GM23338 (cell line): Measurements from ENCODE around the gene UCKL1. TPM values are rescaled to one million over a fixed set of nuclear protein-coding genes. Genes with fewer than 3 reads are reported as not detected.

ENCODE experiments used
- ATAC-seq: fragments of 200-7000 bp; cut with Tn5 transposase; 3 replicates; pipeline ENCODE4 v1.9.1; 2020
- DNase-seq: peaks from one replicate; pipeline ENCODE4 v3.0.0-alpha.2; 2015; ENCODE audit warnings: low spot score
- H2AFZ ChIP-seq: fragments of 200-600 bp; sonication (generic); 2 replicates; pipeline ENCODE4 v1.8.0; 2016; ENCODE audit warnings: antibody characterized with exemption, mild to moderate bottlenecking, moderate library complexity
- H3F3A ChIP-seq: fragments of 200-600 bp; sonication (generic); replicated peaks from 2 replicates; pipeline ENCODE4 v1.8.0; 2017; ENCODE audit warnings: antibody characterized with exemption, mixed run types, low read depth
- H3K27ac ChIP-seq: fragments of 200-600 bp; sonication (generic); 2 replicates; pipeline ENCODE4 v1.6.1; 2016; ENCODE audit warnings: low read depth
- H3K27me3 ChIP-seq: fragments of 200-600 bp; sonication (generic); 2 replicates; pipeline ENCODE4 v1.8.0; 2016; ENCODE audit warnings: mild to moderate bottlenecking, mixed run types, moderate library complexity; ENCODE audit not compliant: insufficient read depth
- H3K36me3 ChIP-seq: fragments of 200-600 bp; sonication (generic); 2 replicates; pipeline ENCODE4 v1.8.0; 2016; ENCODE audit warnings: mild to moderate bottlenecking; ENCODE audit not compliant: insufficient read depth
- H3K4me1 ChIP-seq: fragments of 200-600 bp; sonication (generic); 2 replicates; pipeline ENCODE4 v1.8.0; 2016; ENCODE audit warnings: mild to moderate bottlenecking, moderate library complexity; ENCODE audit not compliant: insufficient read depth
- H3K4me2 ChIP-seq: fragments of 200-600 bp; sonication (generic); 2 replicates; pipeline ENCODE4 v1.7.1; 2017; ENCODE audit warnings: mixed run types
- H3K4me3 ChIP-seq: fragments of 200-600 bp; sonication (generic); 2 replicates; pipeline ENCODE4 v1.6.1; 2016; ENCODE audit warnings: mixed run types
- H3K79me2 ChIP-seq: fragments of 200-600 bp; sonication (generic); replicated peaks from 2 replicates; pipeline ENCODE4 v1.8.0; 2017; ENCODE audit warnings: mild to moderate bottlenecking; ENCODE audit not compliant: insufficient read depth
- H3K9me2 ChIP-seq: fragments of 200-600 bp; sonication (generic); 2 replicates; pipeline ENCODE4 v1.8.0; 2017; ENCODE audit not compliant: insufficient read depth
- H4K20me1 ChIP-seq: fragments of 200-600 bp; sonication (generic); replicated peaks from 2 replicates; pipeline ENCODE4 v1.8.0; 2017; ENCODE audit warnings: mild to moderate bottlenecking; ENCODE audit not compliant: insufficient read depth
- H3K27ac Mint-ChIP-seq: 2 replicates; pipeline ENCODE4 v1.8.0; 2020; ENCODE audit warnings: inconsistent platforms, mild to moderate bottlenecking, moderate library complexity, mixed read lengths
- H3K27me3 Mint-ChIP-seq: 3 replicates; pipeline ENCODE4 v1.8.0; 2022; ENCODE audit warnings: low read depth, mild to moderate bottlenecking, moderate library complexity, mixed read lengths, inconsistent platforms; ENCODE audit not compliant: insufficient read depth, poor library complexity
- H3K36me3 Mint-ChIP-seq: 3 replicates; pipeline ENCODE4 v1.8.0; 2021; ENCODE audit warnings: low read depth, mild to moderate bottlenecking, inconsistent platforms, moderate library complexity, mixed read lengths
- H3K4me1 Mint-ChIP-seq: 3 replicates; pipeline ENCODE4 v1.8.0; 2020; ENCODE audit warnings: mild to moderate bottlenecking, inconsistent platforms, mixed read lengths
- H3K4me3 Mint-ChIP-seq: 3 replicates; pipeline ENCODE4 v1.8.0; 2021; ENCODE audit warnings: moderate library complexity, mild to moderate bottlenecking, inconsistent platforms, mixed read lengths
- H3K9me3 Mint-ChIP-seq: 3 replicates; pipeline ENCODE4 v1.8.0; 2020; ENCODE audit warnings: moderate library complexity, mild to moderate bottlenecking, inconsistent platforms, mixed read lengths
- CREB1 ChIP-seq: fragments of 250-450 bp; sonication (Bioruptor Pico); IDR thresholded peaks from 2 replicates; pipeline ENCODE4 v1.5.0; 2020; ENCODE audit warnings: low read depth, mild to moderate bottlenecking, moderate library complexity
- EZH2 ChIP-seq: fragments of 200-600 bp; sonication (generic); IDR thresholded peaks from one replicate; pipeline ENCODE4 v1.8.0; 2017; ENCODE audit warnings: antibody characterized with exemption, mild to moderate bottlenecking, low read depth; ENCODE audit not compliant: unreplicated experiment
- EZH2phosphoT487 ChIP-seq: fragments of 200-600 bp; sonication (generic); IDR thresholded peaks from one replicate; pipeline ENCODE4 v1.8.1; 2018; ENCODE audit warnings: antibody characterized with exemption; ENCODE audit not compliant: unreplicated experiment
- JUNB ChIP-seq: IDR thresholded peaks from one replicate; pipeline ENCODE4 v1.6.1; 2016; ENCODE audit warnings: antibody characterized with exemption; ENCODE audit not compliant: unreplicated experiment
- NANOG ChIP-seq: IDR thresholded peaks from 2 replicates; pipeline ENCODE4 v1.6.1; 2016; ENCODE audit warnings: antibody characterized with exemption, borderline replicate concordance
- POLR2AphosphoS5 ChIP-seq: IDR thresholded peaks from 2 replicates; pipeline ENCODE4 v1.6.1; 2016; ENCODE audit warnings: antibody characterized with exemption, low read depth
- REST ChIP-seq: IDR thresholded peaks from one replicate; pipeline ENCODE4 v1.6.1; 2018; ENCODE audit warnings: antibody characterized with exemption; ENCODE audit not compliant: unreplicated experiment
- STAT1 ChIP-seq: IDR thresholded peaks from one replicate; pipeline ENCODE4 v1.6.1; 2016; ENCODE audit warnings: antibody characterized with exemption; ENCODE audit not compliant: unreplicated experiment
- ZNF114 ChIP-seq: fragments of 250-450 bp; sonication (Bioruptor Pico); IDR thresholded peaks from 2 replicates; pipeline ENCODE4 v1.5.0; 2020; ENCODE audit warnings: mild to moderate bottlenecking, moderate library complexity
- ZNF331 ChIP-seq: fragments of 250-450 bp; sonication (Bioruptor Pico); IDR thresholded peaks from 2 replicates; pipeline ENCODE4 v1.5.0; 2020; ENCODE audit warnings: low read depth, mild to moderate bottlenecking, moderate library complexity
- polyA plus RNA-seq: library from polyadenylated mRNA; unstranded; fragments of >200 nt; fragmentation: Nextera tagmentation; extraction: Ambion mirVana; gene quantifications from 2 replicates; pipeline ENCODE4 v1.2.1, GENCODE V29; 2016
- total RNA-seq: library from RNA; depleted of rRNA; stranded (reverse); fragments of >200 nt; shearing (Covaris generic); gene quantifications from 2 replicates; pipeline ENCODE4 v1.2.3, GENCODE V29; 2014
- TF ChIP-seq, protein P1 (sequence below): IDR thresholded peaks from 2 replicates; pipeline ENCODE4 v1.6.1; 2016; ENCODE audit warnings: antibody characterized with exemption
- TF ChIP-seq, protein P2 (sequence below), 2 experiments: fragments of 200-600 bp in 1 of 2; sonication (generic) in 1 of 2; conservative IDR thresholded peaks; 2 replicates each; pipeline versions ENCODE4 v1.5.1 to v1.6.1; 2016 to 2017; ENCODE audit warnings: antibody characterized with exemption in 2 of 2, low read depth in 2 of 2, mild to moderate bottlenecking in 2 of 2, moderate library complexity in 1 of 2
- TF ChIP-seq, protein P3 (sequence below): fragments of 250-450 bp; sonication (Bioruptor Pico); IDR thresholded peaks from 2 replicates; pipeline ENCODE4 v1.5.0; 2020; ENCODE audit warnings: mild to moderate bottlenecking, moderate library complexity

Gene UCKL1
- total and polyA plus RNA-seq, 2 experiments from 2014 or later = 56.8 to 82.5 TPM

DNA sequence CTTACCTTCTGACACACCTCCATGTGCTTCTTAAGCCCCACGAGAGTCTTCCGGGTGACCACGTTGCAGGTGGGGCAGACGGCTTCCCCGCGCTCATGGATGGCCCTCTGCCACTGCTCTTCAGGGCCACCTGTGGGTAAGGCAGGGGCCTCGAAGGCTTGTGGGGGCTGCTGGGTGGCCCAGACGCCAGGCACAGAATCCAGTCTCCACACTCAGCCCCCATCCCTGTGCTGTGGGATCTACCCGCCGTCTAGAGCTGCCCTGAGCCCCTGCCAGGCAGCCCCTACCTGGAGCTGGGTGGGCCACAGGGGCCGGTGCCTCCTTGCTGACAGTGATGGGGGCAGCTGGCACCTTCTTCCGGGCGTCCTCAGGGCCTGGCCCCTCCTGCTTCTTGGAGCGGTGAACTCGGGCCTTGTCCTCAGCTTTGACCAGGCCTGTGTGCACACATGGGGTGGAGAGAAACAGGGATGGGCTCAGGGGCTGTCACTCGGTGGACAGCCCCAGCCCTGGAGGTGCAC lies 7.6 kb upstream of the UCKL1 start:
- Histone ChIP-seq H2AFZ (no peak overlapping the region), H4K20me1 (no peaks in the 10 kb centered on the region), H3K4me1 (peaks cover 12% of the 10 kb centered on the region), H3K9me2 (no peaks in the 10 kb centered on the region), H3K4me2 (no peak overlapping the region), H3K79me2 (peaks cover 7% of the 10 kb centered on the region), H3F3A (no peaks in the 10 kb centered on the region), H3K4me3 (no peak overlapping the region), H3K36me3 (no peaks in the 10 kb centered on the region), H3K27ac (no peak overlapping the region), H3K27me3 (no peaks in the 10 kb centered on the region)
- Mint-ChIP-seq H3K27me3 (peaks cover 7% of the 10 kb centered on the region), H3K4me3 (no peak overlapping the region), H3K27ac (no peak overlapping the region), H3K36me3 (peaks cover 28% of the 10 kb centered on the region; the same call in 2 of the 3 replicates), H3K9me3 (no peaks in the 10 kb centered on the region), H3K4me1 (peaks cover 14% of the 10 kb centered on the region)
- TF ChIP-seq CREB1 (CRISPR knock-in tag) (no peak), ZNF114 (CRISPR knock-in tag) (no peak), JUNB (no peak), POLR2AphosphoS5 (no peak), EZH2phosphoT487 (no peak), STAT1 (no peak), EZH2 (no peak), ZNF331 (CRISPR knock-in tag) (no peak), REST (no peak), NANOG (no peak)
- TF ChIP-seq, protein P1, sequence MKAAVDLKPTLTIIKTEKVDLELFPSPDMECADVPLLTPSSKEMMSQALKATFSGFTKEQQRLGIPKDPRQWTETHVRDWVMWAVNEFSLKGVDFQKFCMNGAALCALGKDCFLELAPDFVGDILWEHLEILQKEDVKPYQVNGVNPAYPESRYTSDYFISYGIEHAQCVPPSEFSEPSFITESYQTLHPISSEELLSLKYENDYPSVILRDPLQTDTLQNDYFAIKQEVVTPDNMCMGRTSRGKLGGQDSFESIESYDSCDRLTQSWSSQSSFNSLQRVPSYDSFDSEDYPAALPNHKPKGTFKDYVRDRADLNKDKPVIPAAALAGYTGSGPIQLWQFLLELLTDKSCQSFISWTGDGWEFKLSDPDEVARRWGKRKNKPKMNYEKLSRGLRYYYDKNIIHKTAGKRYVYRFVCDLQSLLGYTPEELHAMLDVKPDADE = no peak
- TF ChIP-seq, protein P2, sequence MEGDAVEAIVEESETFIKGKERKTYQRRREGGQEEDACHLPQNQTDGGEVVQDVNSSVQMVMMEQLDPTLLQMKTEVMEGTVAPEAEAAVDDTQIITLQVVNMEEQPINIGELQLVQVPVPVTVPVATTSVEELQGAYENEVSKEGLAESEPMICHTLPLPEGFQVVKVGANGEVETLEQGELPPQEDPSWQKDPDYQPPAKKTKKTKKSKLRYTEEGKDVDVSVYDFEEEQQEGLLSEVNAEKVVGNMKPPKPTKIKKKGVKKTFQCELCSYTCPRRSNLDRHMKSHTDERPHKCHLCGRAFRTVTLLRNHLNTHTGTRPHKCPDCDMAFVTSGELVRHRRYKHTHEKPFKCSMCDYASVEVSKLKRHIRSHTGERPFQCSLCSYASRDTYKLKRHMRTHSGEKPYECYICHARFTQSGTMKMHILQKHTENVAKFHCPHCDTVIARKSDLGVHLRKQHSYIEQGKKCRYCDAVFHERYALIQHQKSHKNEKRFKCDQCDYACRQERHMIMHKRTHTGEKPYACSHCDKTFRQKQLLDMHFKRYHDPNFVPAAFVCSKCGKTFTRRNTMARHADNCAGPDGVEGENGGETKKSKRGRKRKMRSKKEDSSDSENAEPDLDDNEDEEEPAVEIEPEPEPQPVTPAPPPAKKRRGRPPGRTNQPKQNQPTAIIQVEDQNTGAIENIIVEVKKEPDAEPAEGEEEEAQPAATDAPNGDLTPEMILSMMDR (conservative IDR thresholded peaks at IDR 0.05; ENCODE audit: low read depth in 2 of 2) = no peak
- TF ChIP-seq, protein P3, sequence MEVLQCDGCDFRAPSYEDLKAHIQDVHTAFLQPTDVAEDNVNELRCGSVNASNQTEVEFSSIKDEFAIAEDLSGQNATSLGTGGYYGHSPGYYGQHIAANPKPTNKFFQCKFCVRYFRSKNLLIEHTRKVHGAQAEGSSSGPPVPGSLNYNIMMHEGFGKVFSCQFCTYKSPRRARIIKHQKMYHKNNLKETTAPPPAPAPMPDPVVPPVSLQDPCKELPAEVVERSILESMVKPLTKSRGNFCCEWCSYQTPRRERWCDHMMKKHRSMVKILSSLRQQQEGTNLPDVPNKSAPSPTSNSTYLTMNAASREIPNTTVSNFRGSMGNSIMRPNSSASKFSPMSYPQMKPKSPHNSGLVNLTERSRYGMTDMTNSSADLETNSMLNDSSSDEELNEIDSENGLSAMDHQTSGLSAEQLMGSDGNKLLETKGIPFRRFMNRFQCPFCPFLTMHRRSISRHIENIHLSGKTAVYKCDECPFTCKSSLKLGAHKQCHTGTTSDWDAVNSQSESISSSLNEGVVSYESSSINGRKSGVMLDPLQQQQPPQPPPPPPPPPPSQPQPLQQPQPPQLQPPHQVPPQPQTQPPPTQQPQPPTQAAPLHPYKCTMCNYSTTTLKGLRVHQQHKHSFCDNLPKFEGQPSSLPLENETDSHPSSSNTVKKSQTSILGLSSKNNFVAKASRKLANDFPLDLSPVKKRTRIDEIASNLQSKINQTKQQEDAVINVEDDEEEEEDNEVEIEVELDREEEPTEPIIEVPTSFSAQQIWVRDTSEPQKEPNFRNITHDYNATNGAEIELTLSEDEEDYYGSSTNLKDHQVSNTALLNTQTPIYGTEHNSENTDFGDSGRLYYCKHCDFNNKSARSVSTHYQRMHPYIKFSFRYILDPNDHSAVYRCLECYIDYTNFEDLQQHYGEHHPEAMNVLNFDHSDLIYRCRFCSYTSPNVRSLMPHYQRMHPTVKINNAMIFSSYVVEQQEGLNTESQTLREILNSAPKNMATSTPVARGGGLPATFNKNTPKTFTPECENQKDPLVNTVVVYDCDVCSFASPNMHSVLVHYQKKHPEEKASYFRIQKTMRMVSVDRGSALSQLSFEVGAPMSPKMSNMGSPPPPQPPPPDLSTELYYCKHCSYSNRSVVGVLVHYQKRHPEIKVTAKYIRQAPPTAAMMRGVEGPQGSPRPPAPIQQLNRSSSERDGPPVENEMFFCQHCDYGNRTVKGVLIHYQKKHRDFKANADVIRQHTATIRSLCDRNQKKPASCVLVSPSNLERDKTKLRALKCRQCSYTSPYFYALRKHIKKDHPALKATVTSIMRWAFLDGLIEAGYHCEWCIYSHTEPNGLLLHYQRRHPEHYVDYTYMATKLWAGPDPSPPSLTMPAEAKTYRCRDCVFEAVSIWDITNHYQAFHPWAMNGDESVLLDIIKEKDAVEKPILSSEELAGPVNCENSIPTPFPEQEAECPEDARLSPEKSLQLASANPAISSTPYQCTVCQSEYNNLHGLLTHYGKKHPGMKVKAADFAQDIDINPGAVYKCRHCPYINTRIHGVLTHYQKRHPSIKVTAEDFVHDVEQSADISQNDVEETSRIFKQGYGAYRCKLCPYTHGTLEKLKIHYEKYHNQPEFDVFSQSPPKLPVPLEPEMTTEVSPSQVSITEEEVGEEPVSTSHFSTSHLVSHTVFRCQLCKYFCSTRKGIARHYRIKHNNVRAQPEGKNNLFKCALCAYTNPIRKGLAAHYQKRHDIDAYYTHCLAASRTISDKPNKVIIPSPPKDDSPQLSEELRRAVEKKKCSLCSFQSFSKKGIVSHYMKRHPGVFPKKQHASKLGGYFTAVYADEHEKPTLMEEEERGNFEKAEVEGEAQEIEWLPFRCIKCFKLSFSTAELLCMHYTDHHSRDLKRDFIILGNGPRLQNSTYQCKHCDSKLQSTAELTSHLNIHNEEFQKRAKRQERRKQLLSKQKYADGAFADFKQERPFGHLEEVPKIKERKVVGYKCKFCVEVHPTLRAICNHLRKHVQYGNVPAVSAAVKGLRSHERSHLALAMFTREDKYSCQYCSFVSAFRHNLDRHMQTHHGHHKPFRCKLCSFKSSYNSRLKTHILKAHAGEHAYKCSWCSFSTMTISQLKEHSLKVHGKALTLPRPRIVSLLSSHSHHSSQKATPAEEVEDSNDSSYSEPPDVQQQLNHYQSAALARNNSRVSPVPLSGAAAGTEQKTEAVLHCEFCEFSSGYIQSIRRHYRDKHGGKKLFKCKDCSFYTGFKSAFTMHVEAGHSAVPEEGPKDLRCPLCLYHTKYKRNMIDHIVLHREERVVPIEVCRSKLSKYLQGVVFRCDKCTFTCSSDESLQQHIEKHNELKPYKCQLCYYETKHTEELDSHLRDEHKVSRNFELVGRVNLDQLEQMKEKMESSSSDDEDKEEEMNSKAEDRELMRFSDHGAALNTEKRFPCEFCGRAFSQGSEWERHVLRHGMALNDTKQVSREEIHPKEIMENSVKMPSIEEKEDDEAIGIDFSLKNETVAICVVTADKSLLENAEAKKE (CRISPR knock-in tag) = no peak
- DNase-seq (no peak), ATAC-seq (no peak)
